Stimulated activated CD8-positive, alpha-beta memory T cell treated with anti-CD3 and anti-CD28 coated beads, Interleukin-12 subunit alpha, Interleukin-12 subunit beta, amount 100 ng/mL, for 4 hours (primary cell): ENCODE measurements around the gene IREB2.
"Not testable (repeated sequence)": the region's sequence is repeated elsewhere in the genome, so short reads cannot be mapped to it uniquely, and the experiment has no call there.

Experiments used
- DNase-seq: peaks from one replicate; pipeline ENCODE4 v3.0.0-alpha.2; 2020; ENCODE audit warnings: low read depth

IREB2 gene

GRCh38 chr15:78407608-78408354, 30.2 kb upstream of the IREB2 start:
- DNase-seq: no peak

DNA sequence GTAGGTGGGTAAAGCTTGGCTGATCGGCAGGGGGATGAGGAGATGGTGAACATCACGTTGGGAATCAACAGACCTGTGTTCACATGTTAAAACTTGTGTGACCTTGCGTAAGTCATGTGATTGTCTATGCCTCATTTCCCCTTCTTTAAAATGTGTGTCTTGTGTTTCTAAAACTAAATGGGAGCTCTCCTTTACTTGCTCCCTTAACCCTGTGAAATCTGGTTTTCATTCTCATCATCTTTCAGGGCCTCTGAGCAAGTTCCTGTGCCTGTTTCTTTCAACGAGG, 29.7 kb upstream of the IREB2 start:
- DNase-seq: no peak

DNA sequence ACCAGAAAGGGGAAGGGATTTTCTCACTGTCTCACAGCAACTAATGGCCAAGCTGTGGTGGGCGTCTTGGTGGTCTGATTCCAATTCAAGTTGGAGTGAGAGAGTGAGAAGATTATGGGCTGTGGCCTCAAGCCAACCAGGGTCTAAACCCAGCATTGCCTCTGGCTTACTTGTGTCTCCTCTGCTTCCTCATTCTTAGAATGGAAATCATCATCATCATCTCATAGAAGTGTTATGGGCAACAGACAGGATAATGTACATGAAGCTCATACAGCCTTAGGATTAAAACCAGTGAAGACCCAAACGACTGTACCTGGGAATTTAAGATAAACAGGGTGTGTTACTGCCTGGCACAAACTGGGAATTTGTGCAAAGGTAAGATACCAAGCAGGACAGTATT, 29.1 kb upstream of the IREB2 start:
- no peak for DNase-seq

GRCh38 chr15:78411061-78411460, 27.0 kb upstream of the IREB2 start:
- DNase-seq: no peak

DNA sequence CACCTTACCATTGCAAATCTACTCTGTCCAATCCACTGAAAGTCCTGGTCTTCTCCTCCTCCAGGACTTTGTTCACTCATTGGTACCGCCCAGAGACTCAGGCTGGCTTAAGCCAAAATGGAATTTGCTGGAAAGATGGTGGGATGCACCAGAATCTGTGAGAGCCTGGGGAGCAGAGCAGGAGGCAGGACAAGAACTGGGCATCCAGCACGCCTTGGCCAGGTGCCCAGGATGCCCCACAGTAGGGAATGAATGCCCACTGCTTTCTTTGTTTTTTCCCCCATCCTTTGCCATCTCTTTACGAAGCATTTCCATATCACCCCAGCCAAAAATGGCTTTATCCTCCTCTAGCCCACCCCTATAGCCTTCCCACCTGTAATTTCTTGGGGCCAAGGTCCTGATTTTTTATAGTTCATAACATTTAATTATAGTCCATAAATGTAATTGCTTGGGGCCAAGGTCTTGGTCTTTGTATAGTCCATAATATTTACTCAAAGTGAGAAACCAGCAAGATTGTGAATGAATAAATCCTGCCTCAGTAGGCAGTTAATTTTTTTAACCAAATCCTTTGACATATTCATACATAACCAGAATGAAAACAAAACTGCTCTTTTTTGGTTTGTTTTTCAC, 23.3 kb upstream of the IREB2 start:
- DNase-seq: no peak

DNA sequence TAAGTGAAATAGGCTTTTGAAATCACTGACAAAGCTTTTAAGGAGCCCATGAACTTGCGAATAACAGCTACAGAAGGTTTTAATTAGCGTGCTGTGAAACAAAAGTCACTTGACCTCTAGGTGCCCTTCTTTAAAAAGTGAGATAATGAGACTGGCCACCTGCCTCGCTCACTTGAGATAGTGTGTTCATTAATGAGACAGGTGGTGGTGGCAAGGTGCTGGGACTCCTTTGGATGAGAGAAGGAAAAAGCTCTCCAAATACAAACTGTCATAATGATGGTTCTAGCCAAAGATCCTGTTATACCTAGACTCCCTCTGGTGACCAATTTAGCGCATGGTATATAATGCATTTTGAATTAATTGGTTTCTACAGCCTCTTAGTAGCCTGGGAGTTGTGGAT, 22.7 kb upstream of the IREB2 start:
- no peak for DNase-seq

- no peak for DNase-seq
Observed at GRCh38 chr15:78417754-78418630, 20.0 kb upstream of the IREB2 start.

- DNase-seq: no peak
Observed at GRCh38 chr15:78418686-78419085, 19.3 kb upstream of the IREB2 start.

DNA sequence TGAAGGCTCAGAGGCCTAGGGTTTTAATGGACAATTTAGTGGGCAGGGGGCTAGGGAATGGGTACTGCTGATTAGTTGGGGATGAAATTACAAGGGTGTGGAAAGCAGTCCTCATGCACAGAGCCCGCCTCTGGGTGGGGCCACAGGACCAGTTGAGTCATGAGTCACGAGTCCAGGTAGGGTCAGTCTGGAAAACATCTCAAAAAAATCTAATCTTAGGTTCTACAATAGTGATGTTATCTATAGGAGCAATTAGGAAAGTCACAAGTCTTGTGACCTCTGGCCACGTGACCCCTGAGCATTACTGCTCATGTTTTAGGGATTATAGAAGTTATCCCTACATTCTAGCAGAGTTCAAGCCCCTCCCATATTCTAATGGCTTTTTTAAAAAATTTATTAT, 18.6 kb upstream of the IREB2 start:
- DNase-seq: no peak

DNA sequence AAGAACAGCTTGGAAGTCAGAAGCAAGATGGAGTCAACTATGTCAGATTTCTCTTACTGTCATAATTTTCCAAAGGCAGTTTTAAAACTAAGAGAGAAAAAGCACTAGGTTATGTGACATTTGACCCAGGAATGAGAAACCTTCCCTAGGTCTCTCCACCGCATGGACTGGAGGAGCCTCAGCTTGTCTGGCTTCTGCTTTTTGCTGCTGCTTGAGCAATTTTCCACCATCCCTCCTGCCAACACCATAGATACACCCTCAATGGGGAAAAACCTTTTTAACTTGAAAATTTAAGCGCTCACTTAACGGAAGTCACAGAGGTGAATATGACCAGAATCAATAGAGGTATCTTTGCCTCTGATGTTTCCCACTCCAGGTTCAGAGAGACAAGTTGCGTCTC, 17.8 kb upstream of the IREB2 start:
- DNase-seq: no peak

DNA sequence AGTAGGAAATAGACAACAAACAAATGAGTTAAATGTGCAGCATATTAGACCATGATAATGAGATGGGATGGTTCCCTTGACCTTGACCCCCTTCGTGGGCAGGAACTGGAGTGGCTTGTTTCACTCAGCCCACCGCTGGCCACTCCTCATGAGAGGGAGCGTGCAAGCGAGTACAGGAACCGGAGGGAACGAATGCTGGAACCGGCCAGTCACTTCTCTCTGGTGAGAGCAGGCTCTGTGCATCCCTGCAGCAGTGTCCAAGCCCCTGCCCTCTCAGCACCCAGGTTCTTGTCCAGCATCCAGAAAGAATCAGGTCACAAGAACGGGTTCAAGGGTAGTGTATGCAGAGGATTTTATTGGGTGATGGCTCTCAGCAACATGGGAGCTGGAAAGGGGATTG, 17.2 kb upstream of the IREB2 start:
- DNase-seq: no peak

DNA sequence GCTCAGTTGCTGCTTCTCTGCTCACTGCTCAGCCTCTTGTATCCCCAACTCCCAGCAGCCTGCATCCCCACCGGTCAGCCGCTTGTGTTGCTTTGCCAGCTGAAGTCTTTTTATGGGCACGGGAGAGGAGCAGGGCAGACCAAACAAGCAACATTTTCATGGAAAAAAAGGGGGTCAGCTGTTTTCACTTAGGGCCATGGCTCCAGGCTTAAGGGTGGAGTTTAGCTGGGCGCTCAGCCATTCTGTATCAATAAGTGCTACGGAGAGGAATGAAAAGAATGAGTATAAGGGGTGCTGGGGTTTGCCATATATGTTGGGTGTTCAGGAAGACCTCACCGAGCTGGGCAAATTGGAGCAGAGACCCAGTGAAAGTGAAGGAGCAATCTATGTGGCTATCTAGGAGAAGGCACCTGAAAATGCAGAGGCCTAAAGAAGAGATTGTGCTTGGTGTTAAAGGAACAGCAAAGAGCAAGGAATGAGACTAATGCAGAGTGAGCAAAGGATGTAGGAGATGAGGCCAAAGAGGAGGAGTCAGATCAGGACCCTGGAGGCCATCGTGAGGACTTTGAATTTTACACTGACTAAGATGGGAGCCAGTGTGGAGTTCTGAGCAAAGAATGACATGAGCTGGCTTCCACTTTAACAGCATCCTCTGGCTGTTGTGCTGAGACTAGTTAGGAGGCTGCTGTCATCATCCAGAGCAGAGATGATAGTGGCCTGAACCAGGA, 16.6 kb upstream of the IREB2 start:
- DNase-seq: no peak

- DNase-seq: no peak
Observed at GRCh38 chr15:78422571-78423340, 15.3 kb upstream of the IREB2 start.

GRCh38 chr15:78424673-78425072, 13.3 kb upstream of the IREB2 start:
- no peak for DNase-seq

- DNase-seq: no peak
Observed at GRCh38 chr15:78425643-78426042, 12.4 kb upstream of the IREB2 start.

DNA sequence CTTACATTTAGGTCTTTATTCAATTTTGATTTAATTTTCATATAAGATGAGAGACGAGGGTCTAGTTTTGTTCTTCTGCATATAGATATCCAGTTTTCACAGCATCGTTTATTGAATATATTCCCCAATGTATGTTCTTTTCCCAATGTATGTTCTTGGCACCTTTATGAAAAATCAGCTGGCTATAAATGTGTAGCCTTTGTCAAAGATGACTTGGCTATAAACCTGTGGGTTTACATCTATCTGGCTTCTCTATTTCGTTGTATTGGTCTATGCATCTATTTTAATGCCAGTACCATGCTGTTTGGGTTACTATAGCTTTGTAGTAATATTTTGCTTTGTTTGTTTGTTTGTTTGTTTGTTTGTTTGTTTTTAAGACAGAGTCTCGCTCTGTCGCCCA, 11.7 kb upstream of the IREB2 start:
- DNase-seq: no peak

- no peak for DNase-seq
Observed at GRCh38 chr15:78427953-78428352, 10.1 kb upstream of the IREB2 start.

GRCh38 chr15:78429477-78429876, 8.5 kb upstream of the IREB2 start:
- DNase-seq: no peak

DNA sequence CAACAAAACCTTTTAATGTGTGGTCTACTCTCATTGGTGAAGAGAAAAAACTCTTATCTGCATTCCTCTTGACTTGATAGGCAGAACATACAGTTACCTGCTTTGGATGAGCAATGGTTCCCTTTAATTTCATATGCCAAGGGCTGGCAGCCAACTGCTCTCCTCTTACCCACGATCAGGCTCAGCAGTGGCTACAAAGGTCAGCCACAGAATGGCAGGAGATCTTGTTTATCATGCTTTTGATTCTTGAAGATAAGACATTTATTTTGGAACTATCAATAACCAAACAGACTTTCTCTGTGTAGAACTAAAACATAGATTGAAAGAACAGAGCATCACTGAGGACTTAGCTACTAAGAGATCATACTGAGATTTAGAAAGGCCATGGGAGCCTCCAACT, 6.1 kb upstream of the IREB2 start:
- DNase-seq: no peak

- DNase-seq: no peak
Observed at GRCh38 chr15:78432664-78433063, 5.4 kb upstream of the IREB2 start.

DNA sequence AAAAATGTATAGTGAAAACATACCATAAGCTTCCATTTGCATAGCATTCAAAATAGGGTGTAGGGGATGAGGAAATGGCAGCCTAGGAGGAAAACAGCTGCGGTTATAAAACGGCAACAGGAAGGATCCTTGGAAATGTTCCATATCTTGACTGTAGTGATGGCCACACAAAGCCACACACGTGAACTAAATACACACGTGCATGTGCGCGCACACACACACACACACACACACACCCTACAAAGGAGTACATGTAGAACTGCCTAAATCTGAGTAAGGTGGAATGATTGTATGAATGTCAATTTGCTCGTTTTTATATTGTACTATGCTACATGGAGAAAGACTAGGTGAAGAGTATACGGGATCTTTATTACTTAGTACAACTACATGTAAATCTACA, 3.9 kb upstream of the IREB2 start:
- no peak for DNase-seq

DNA sequence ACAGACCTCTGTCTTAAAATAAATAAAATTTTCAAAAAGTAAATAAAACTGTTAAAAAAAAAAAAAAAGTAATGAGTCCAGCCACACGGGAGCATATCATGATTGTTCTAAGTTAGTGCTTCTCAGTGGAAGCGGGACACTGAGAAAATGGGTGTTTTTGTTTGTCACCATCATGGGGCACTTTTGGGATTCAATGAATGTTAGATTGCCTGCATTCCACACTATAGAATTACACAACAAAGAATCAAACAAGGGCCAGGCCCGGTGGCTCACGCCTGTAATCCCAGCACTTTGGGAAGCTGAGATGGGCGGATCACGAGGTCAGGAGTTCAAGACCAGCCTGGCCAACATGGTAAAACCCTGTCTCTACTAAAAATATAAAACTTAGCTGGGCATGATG, 3.3 kb upstream of the IREB2 start:
- DNase-seq: not testable (repeated sequence)
